Astrocyte (in vitro differentiated cells and primary cell): ENCODE measurements around the gene LNPK. TPM values are rescaled to one million over a fixed set of nuclear protein-coding genes. Genes with fewer than 3 reads are reported as not detected.

Experiments
- DNase-seq: peaks from one replicate; pipeline ENCODE4 v3.0.0-alpha.2; 2010; ENCODE audit warnings: low read depth
- FAIRE-seq: peaks from 2 replicates; lab custom pipeline; 2011; peaks lifted over from hg19 to GRCh38; lab: Jason Lieb, UNC
- H2AFZ ChIP-seq: 2 replicates; pipeline ENCODE4 v1.6.0; 2012; ENCODE audit warnings: low read depth, low read length, inconsistent platforms
- H3K27ac ChIP-seq: 2 replicates; pipeline ENCODE4 v1.5.1; 2011; ENCODE audit warnings: low read depth, low read length, inconsistent platforms
- H3K27me3 ChIP-seq: 2 replicates; pipeline ENCODE4 v1.6.0; 2011; ENCODE audit warnings: low read length, inconsistent platforms; ENCODE audit not compliant: insufficient read depth
- H3K36me3 ChIP-seq: 2 replicates; pipeline ENCODE4 v1.5.1; 2011; ENCODE audit warnings: low read length, inconsistent platforms; ENCODE audit not compliant: insufficient read depth
- H3K4me1 ChIP-seq: 2 replicates; pipeline ENCODE4 v1.5.1; 2011; ENCODE audit warnings: low read length, inconsistent platforms; ENCODE audit not compliant: insufficient read depth
- H3K4me2 ChIP-seq: 2 replicates; pipeline ENCODE4 v1.6.0; 2012; ENCODE audit warnings: low read length, inconsistent platforms
- H3K4me3 ChIP-seq: 2 replicates; pipeline ENCODE4 v1.5.1; 2011; ENCODE audit warnings: low read depth, mild to moderate bottlenecking, low read length, inconsistent platforms; ENCODE audit not compliant: insufficient read depth
- H3K79me2 ChIP-seq: 2 replicates; pipeline ENCODE4 v1.6.0; 2012; ENCODE audit warnings: mild to moderate bottlenecking, low read length, inconsistent platforms; ENCODE audit not compliant: insufficient read depth
- H3K9ac ChIP-seq: 2 replicates; pipeline ENCODE4 v1.6.0; 2012; ENCODE audit warnings: mild to moderate bottlenecking, low read length, inconsistent platforms
- H3K9me3 ChIP-seq: 2 replicates; pipeline ENCODE4 v1.5.1; 2012; ENCODE audit warnings: low read depth, mild to moderate bottlenecking, low read length, inconsistent platforms; ENCODE audit not compliant: insufficient read depth
- H4K20me1 ChIP-seq: 2 replicates; pipeline ENCODE4 v1.6.0; 2012; ENCODE audit warnings: low read length, inconsistent platforms; ENCODE audit not compliant: insufficient read depth
- H3K27ac Mint-ChIP-seq: one replicate; pipeline ENCODE4 v1.8.0; 2021; ENCODE audit warnings: mild to moderate bottlenecking, mixed read lengths; ENCODE audit not compliant: unreplicated experiment
- H3K27me3 Mint-ChIP-seq: one replicate; pipeline ENCODE4 v1.8.0; 2021; ENCODE audit warnings: low read depth, mixed read lengths; ENCODE audit not compliant: unreplicated experiment
- H3K36me3 Mint-ChIP-seq: one replicate; pipeline ENCODE4 v1.8.0; 2021; ENCODE audit warnings: low read depth, mixed read lengths; ENCODE audit not compliant: unreplicated experiment
- H3K4me1 Mint-ChIP-seq: one replicate; pipeline ENCODE4 v1.8.0; 2021; ENCODE audit warnings: low read depth, mixed read lengths; ENCODE audit not compliant: unreplicated experiment
- H3K4me3 Mint-ChIP-seq: one replicate; pipeline ENCODE4 v1.8.0; 2021; ENCODE audit warnings: mild to moderate bottlenecking, moderate library complexity, mixed read lengths; ENCODE audit not compliant: unreplicated experiment
- H3K9me3 Mint-ChIP-seq: one replicate; pipeline ENCODE4 v1.8.0; 2021; ENCODE audit warnings: mild to moderate bottlenecking, mixed read lengths; ENCODE audit not compliant: unreplicated experiment
- CTCF ChIP-seq: IDR thresholded peaks from 2 replicates; pipeline ENCODE4 v1.5.1; 2011; ENCODE audit warnings: low read depth, mild to moderate bottlenecking, inconsistent platforms, low read length, moderate library complexity; ENCODE audit not compliant: insufficient read depth
- EZH2 ChIP-seq: IDR thresholded peaks from 2 replicates; pipeline ENCODE4 v1.6.1; 2012; ENCODE audit warnings: mild to moderate bottlenecking, low read length, inconsistent platforms; ENCODE audit not compliant: insufficient read depth
- total RNA-seq: library from RNA; stranded (reverse); gene quantifications from 2 replicates; pipeline ENCODE4 v1.2.1, GENCODE V29; 2021

Gene LNPK
- total RNA-seq, 1 donor from 2014 or later = 34.8 TPM

- no peak overlapping the region for H3K9ac ChIP-seq
- no peaks in the 10 kb centered on the region for H3K27me3 Mint-ChIP-seq
- no peak overlapping the region for H3K27ac ChIP-seq
- H3K4me2 ChIP-seq = no peak overlapping the region
- no peaks in the 10 kb centered on the region for H3K4me1 Mint-ChIP-seq
- no peaks in the 10 kb centered on the region for H3K36me3 Mint-ChIP-seq
- no peak overlapping the region for H3K4me3 ChIP-seq
- no peak overlapping the region for H3K27ac Mint-ChIP-seq
- H3K36me3 ChIP-seq = no peaks in the 10 kb centered on the region
- no peaks in the 10 kb centered on the region for H3K9me3 Mint-ChIP-seq
- H3K9me3 ChIP-seq = no peaks in the 10 kb centered on the region
- H3K27me3 ChIP-seq = no peaks in the 10 kb centered on the region
- no peaks in the 10 kb centered on the region for H4K20me1 ChIP-seq
- H2AFZ ChIP-seq = no peak overlapping the region
- TF ChIP-seq EZH2 (no peak), CTCF (no peak)
- no peak overlapping the region for H3K4me3 Mint-ChIP-seq
- no peak for DNase-seq
- FAIRE-seq = peak; percentile 43
- H3K4me1 ChIP-seq = no peaks in the 10 kb centered on the region
- H3K79me2 ChIP-seq = no peaks in the 10 kb centered on the region
Observed at GRCh38 chr2:175984846-175985245, 17.2 kb downstream of the LNPK start.

GRCh38 chr2:175981551-175981950 lies 20.5 kb downstream of the LNPK start:
- no peak overlapping the region for H3K4me3 ChIP-seq
- Mint-ChIP-seq H3K27me3 (no peaks in the 10 kb centered on the region), H3K4me3 (no peak overlapping the region), H3K9me3 (no peaks in the 10 kb centered on the region), H3K36me3 (no peaks in the 10 kb centered on the region), H3K4me1 (peaks cover 4% of the 10 kb centered on the region), H3K27ac (no peak overlapping the region)
- DNase-seq = no peak
- H2AFZ ChIP-seq = no peak overlapping the region
- peaks cover under 1% of the 10 kb centered on the region for H3K4me1 ChIP-seq
- H3K27ac ChIP-seq = no peak overlapping the region
- H4K20me1 ChIP-seq = no peaks in the 10 kb centered on the region
- peaks cover 5% of the 10 kb centered on the region for H3K36me3 ChIP-seq
- no peak overlapping the region for H3K9ac ChIP-seq
- FAIRE-seq = no peak
- H3K4me2 ChIP-seq = no peak overlapping the region
- H3K27me3 ChIP-seq = no peaks in the 10 kb centered on the region
- H3K79me2 ChIP-seq = no peaks in the 10 kb centered on the region
- H3K9me3 ChIP-seq = no peaks in the 10 kb centered on the region
- TF ChIP-seq EZH2 = no peak

GRCh38 chr2:175976391-175977157 lies 25.5 kb downstream of the LNPK start:
- peaks cover 5% of the 10 kb centered on the region for H3K36me3 ChIP-seq
- no peaks in the 10 kb centered on the region for H4K20me1 ChIP-seq
- H3K9me3 Mint-ChIP-seq = no peaks in the 10 kb centered on the region
- no peaks in the 10 kb centered on the region for H3K9me3 ChIP-seq
- H3K4me3 Mint-ChIP-seq = no peak overlapping the region
- no peaks in the 10 kb centered on the region for H3K27me3 Mint-ChIP-seq
- H3K4me1 ChIP-seq = peaks cover 3% of the 10 kb centered on the region
- peaks cover 1% of the 10 kb centered on the region for H3K36me3 Mint-ChIP-seq
- H3K27me3 ChIP-seq = no peaks in the 10 kb centered on the region
- H3K27ac Mint-ChIP-seq = no peak overlapping the region
- no peak overlapping the region for H2AFZ ChIP-seq
- no peak overlapping the region for H3K4me3 ChIP-seq
- peak; percentile 34 for FAIRE-seq
- TF ChIP-seq EZH2 (no peak), CTCF (no peak)
- H3K27ac ChIP-seq = no peak overlapping the region
- peak; percentile 16 for DNase-seq
- no peak overlapping the region for H3K9ac ChIP-seq
- H3K4me1 Mint-ChIP-seq = peaks cover 5% of the 10 kb centered on the region
- H3K79me2 ChIP-seq = no peaks in the 10 kb centered on the region
- peak overlapping the region; percentile 12 for H3K4me2 ChIP-seq
